Inflammatory macrophage (primary cell): ENCODE data around the gene IFT81.
A peak's percentile ranks its signal among the peaks of the same experiment; 100 is the strongest.

Source experiments
- DNase-seq, 2 donors: peaks; one replicate each; pipeline ENCODE4 v3.0.0-alpha.2; 2020 to 2022

Gene IFT81

GRCh38 chr12:110159671-110160245, 35.6 kb downstream of the IFT81 start:
- DNase-seq = no peak

- DNase-seq = no peak
Observed at GRCh38 chr12:110165540-110166159, 41.5 kb downstream of the IFT81 start.

- DNase-seq = no peak
Observed at GRCh38 chr12:110168732-110169455, 44.7 kb downstream of the IFT81 start.

GRCh38 chr12:110170535-110171185, 46.5 kb downstream of the IFT81 start:
- no peak for DNase-seq

- DNase-seq = no peak
Observed at GRCh38 chr12:110171186-110171538, 47.0 kb downstream of the IFT81 start.

GRCh38 chr12:110171636-110172035, 47.5 kb downstream of the IFT81 start:
- DNase-seq = no peak

GRCh38 chr12:110174373-110174996, 50.3 kb downstream of the IFT81 start:
- no peak for DNase-seq

- no peak for DNase-seq
Observed at GRCh38 chr12:110175201-110175600, 51.0 kb downstream of the IFT81 start.

GRCh38 chr12:110176745-110177144, 52.6 kb downstream of the IFT81 start:
- no peak for DNase-seq

- DNase-seq = no peak
Observed at GRCh38 chr12:110179291-110179690, 55.1 kb downstream of the IFT81 start.

- no peak for DNase-seq
Observed at GRCh38 chr12:110180591-110181005, 56.4 kb downstream of the IFT81 start.

GRCh38 chr12:110182281-110182680, 58.1 kb downstream of the IFT81 start:
- peak; percentile 41 to 46 for DNase-seq

- no peak for DNase-seq
Observed at GRCh38 chr12:110183386-110183785, 59.2 kb downstream of the IFT81 start.

GRCh38 chr12:110185626-110186025, 61.5 kb downstream of the IFT81 start:
- no peak for DNase-seq

GRCh38 chr12:110186059-110186458, 61.9 kb downstream of the IFT81 start:
- no peak for DNase-seq

GRCh38 chr12:110193196-110193595, 69.0 kb downstream of the IFT81 start:
- no peak for DNase-seq

- no peak for DNase-seq
Observed at GRCh38 chr12:110197003-110197402, 72.8 kb downstream of the IFT81 start.

- no peak for DNase-seq
Observed at GRCh38 chr12:110198386-110198785, 74.2 kb downstream of the IFT81 start.

- DNase-seq = no peak
Observed at GRCh38 chr12:110199339-110200123, 75.4 kb downstream of the IFT81 start.

GRCh38 chr12:110200124-110200417, 75.9 kb downstream of the IFT81 start:
- no peak for DNase-seq

- no peak for DNase-seq
Observed at GRCh38 chr12:110201995-110202394, 77.8 kb downstream of the IFT81 start.

GRCh38 chr12:110203546-110203945, 79.4 kb downstream of the IFT81 start:
- no peak for DNase-seq

GRCh38 chr12:110205931-110206330, 81.8 kb downstream of the IFT81 start:
- DNase-seq = peak in 1 of 2 donors; percentile 7
